Panc1 (cell line): ENCODE data around the gene DSCAML1. TPM values are rescaled to one million over a fixed set of nuclear protein-coding genes. Genes with fewer than 3 reads are reported as not detected.

Source experiments
- ATAC-seq: fragments of 200-7000 bp; cut with Tn5 transposase; 2 replicates; pipeline ENCODE4 v1.9.1; 2020; ENCODE audit warnings: mild to moderate bottlenecking, moderate library complexity
- BruUV-seq: library from RNA; stranded (reverse); fragments of 400-500 nt; replicated peaks from 2 replicates; lab custom pipeline; 2021; lab: Mats Ljungman, UMichigan
- CTCF ChIA-PET: fragments of 300-600 bp; sonication (Branson Sonifier 250); formaldehyde crosslinking; loops from one replicate; lab custom pipeline; 2022; ENCODE audit warnings: antibody characterized with exemption; lab: Charles Lee
- POLR2A ChIA-PET: fragments of 300-600 bp; sonication (Branson Sonifier 250); formaldehyde crosslinking; loops from one replicate; lab custom pipeline; 2022; ENCODE audit warnings: antibody characterized with exemption; lab: Charles Lee
- DNase-seq: peaks from one replicate; pipeline ENCODE4 v3.0.0-alpha.2; 2010; ENCODE audit warnings: low read depth, low spot score
- H3K27ac ChIP-seq: 2 replicates; pipeline ENCODE4 v1.5.1; 2011; ENCODE audit warnings: mild to moderate bottlenecking, low read length, inconsistent platforms
- H3K27me3 ChIP-seq: fragments of 200-500 bp; sonication (Bioruptor generic); 2 replicates; pipeline ENCODE4 v1.6.0; 2014; ENCODE audit warnings: low read length, inconsistent platforms; ENCODE audit not compliant: control insufficient read depth, insufficient read depth
- H3K36me3 ChIP-seq: fragments of 200-500 bp; sonication (Bioruptor generic); 2 replicates; pipeline ENCODE4 v1.5.1; 2014; ENCODE audit warnings: inconsistent platforms, mild to moderate bottlenecking, low read length, moderate library complexity; ENCODE audit not compliant: control insufficient read depth, insufficient read depth
- H3K4me1 ChIP-seq: 2 replicates; pipeline ENCODE4 v1.5.1; 2011; ENCODE audit warnings: inconsistent platforms, mild to moderate bottlenecking, low read length, moderate library complexity; ENCODE audit not compliant: control insufficient read depth, insufficient read depth
- H3K4me3 ChIP-seq, 2 experiments: 2 replicates each; pipeline ENCODE4 v1.5.1; 2011 to 2012; ENCODE audit warnings: low read depth in 2 of 2, low read length in 2 of 2, mild to moderate bottlenecking in 2 of 2, inconsistent platforms in 1 of 2, moderate library complexity in 1 of 2
- H3K9me3 ChIP-seq: fragments of 200-500 bp; sonication (Bioruptor generic); 2 replicates; pipeline ENCODE4 v1.5.1; 2014; ENCODE audit warnings: low read depth, mild to moderate bottlenecking, inconsistent platforms, low read length, moderate library complexity; ENCODE audit not compliant: control insufficient read depth, insufficient read depth
- POLR2AphosphoS5 ChIP-seq: IDR thresholded peaks from 2 replicates; pipeline ENCODE4 v1.6.1; 2012; ENCODE audit warnings: mild to moderate bottlenecking, low read depth, low read length, moderate library complexity
- SIN3A ChIP-seq: IDR thresholded peaks from 2 replicates; pipeline ENCODE4 v1.6.1; 2012; ENCODE audit warnings: low read depth, mild to moderate bottlenecking, low read length, moderate library complexity, borderline replicate concordance; ENCODE audit not compliant: insufficient read depth
- TCF7L2 ChIP-seq: IDR thresholded peaks from 2 replicates; pipeline ENCODE4 v1.6.1; 2011; ENCODE audit warnings: mild to moderate bottlenecking, low read depth, low read length, inconsistent platforms
- in situ Hi-C: cut with HindIII; loops from 2 replicates; pipeline ENCODE4 v1.10.0; 2016; ENCODE audit warnings: low sequenced_read_pairs, low pct_unique_long_range_greater_than_20kb
- intact Hi-C: fragments of 100-400 bp; cut with micrococcal nuclease; formaldehyde crosslinking; loops from one replicate; pipeline ENCODE4 v1.10.0; 2022; ENCODE audit not compliant: unreplicated experiment
- total RNA-seq: library from RNA; stranded (reverse); gene quantifications from one replicate; pipeline ENCODE4 v1.2.1, GENCODE V29; 2021; ENCODE audit not compliant: unreplicated experiment
- TF ChIP-seq, protein P1 (sequence below): fragments of 450-650 bp; IDR thresholded peaks from 2 replicates; pipeline ENCODE4 v1.5.1; 2017; ENCODE audit warnings: mild to moderate bottlenecking
- TF ChIP-seq, protein P2 (sequence below), 2 experiments: IDR thresholded peaks; 2 replicates each; pipeline ENCODE4 v1.6.1; 2011 to 2012; ENCODE audit warnings: low read depth in 2 of 2, control low read depth in 1 of 2, low read length in 1 of 2, mild to moderate bottlenecking in 1 of 2, moderate library complexity in 1 of 2; ENCODE audit not compliant: insufficient read depth in 1 of 2

Gene DSCAML1
- total RNA-seq, 1 experiment from 2014 or later, result 1.6 TPM

DNA sequence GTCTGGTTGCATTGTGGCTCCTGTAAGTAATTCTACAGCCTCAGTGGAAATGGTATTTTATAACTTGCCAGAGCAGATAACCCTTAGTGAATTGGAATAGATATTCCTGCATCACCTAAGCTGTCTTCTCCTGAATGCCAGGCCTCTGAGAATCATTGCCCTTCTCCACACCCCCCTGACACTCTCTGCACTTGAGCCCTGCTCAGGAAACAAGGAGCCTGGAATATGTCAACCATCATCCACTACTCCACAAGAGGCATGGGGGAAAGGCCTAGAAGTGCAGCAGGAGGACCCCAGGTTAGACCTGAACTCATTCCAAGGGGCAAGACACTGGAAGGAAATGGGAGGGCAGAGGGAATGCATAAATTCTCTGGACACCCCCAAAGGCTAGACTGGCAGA is 72.4 kb downstream of the DSCAML1 start:
- POLR2A ChIA-PET, result no interaction called here
- no TSS peak for BruUV-seq

DNA sequence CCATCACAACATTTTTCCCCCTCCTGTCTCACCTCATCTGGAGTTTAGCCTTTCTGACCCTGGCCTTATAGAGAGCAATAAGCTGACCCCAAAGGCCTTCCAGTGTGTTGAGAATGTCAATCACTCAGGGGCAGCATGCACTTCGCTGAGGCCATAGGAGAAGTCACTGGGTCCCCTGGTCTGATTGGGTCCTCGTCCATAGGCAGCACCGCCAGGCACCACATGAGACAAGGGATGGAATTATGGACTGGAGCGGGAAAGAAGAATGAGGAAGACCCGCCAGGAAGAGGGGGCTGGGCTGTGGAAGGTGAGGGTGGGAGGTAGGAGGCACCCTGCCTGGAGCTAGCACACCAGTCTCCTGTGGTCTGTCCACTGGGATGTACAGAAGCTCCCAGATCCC is 72.9 kb downstream of the DSCAML1 start:
- intact Hi-C loops, result no loop called here

More for the DNA sequence above, 72.4 kb downstream of the DSCAML1 start:
- Histone ChIP-seq H3K4me3 (no peak overlapping the region), H3K27me3 (no peaks in the 10 kb centered on the region), H3K4me1 (peaks cover 4% of the 10 kb centered on the region; the same call in 1 of the 2 replicates), H3K27ac (no peak overlapping the region), H3K9me3 (no peaks in the 10 kb centered on the region), H3K36me3 (no peaks in the 10 kb centered on the region)
- CTCF ChIA-PET, result no interaction called here
- in situ Hi-C loops, result no loop called here
- intact Hi-C loops, result no loop called here
- no peak for TF ChIP-seq TCF7L2
- TF ChIP-seq, protein P1, sequence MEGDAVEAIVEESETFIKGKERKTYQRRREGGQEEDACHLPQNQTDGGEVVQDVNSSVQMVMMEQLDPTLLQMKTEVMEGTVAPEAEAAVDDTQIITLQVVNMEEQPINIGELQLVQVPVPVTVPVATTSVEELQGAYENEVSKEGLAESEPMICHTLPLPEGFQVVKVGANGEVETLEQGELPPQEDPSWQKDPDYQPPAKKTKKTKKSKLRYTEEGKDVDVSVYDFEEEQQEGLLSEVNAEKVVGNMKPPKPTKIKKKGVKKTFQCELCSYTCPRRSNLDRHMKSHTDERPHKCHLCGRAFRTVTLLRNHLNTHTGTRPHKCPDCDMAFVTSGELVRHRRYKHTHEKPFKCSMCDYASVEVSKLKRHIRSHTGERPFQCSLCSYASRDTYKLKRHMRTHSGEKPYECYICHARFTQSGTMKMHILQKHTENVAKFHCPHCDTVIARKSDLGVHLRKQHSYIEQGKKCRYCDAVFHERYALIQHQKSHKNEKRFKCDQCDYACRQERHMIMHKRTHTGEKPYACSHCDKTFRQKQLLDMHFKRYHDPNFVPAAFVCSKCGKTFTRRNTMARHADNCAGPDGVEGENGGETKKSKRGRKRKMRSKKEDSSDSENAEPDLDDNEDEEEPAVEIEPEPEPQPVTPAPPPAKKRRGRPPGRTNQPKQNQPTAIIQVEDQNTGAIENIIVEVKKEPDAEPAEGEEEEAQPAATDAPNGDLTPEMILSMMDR, result no peak
- no peak for TF ChIP-seq POLR2AphosphoS5
- TF ChIP-seq, protein P2, sequence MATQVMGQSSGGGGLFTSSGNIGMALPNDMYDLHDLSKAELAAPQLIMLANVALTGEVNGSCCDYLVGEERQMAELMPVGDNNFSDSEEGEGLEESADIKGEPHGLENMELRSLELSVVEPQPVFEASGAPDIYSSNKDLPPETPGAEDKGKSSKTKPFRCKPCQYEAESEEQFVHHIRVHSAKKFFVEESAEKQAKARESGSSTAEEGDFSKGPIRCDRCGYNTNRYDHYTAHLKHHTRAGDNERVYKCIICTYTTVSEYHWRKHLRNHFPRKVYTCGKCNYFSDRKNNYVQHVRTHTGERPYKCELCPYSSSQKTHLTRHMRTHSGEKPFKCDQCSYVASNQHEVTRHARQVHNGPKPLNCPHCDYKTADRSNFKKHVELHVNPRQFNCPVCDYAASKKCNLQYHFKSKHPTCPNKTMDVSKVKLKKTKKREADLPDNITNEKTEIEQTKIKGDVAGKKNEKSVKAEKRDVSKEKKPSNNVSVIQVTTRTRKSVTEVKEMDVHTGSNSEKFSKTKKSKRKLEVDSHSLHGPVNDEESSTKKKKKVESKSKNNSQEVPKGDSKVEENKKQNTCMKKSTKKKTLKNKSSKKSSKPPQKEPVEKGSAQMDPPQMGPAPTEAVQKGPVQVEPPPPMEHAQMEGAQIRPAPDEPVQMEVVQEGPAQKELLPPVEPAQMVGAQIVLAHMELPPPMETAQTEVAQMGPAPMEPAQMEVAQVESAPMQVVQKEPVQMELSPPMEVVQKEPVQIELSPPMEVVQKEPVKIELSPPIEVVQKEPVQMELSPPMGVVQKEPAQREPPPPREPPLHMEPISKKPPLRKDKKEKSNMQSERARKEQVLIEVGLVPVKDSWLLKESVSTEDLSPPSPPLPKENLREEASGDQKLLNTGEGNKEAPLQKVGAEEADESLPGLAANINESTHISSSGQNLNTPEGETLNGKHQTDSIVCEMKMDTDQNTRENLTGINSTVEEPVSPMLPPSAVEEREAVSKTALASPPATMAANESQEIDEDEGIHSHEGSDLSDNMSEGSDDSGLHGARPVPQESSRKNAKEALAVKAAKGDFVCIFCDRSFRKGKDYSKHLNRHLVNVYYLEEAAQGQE (IDR thresholded peaks at IDR 0.05; ENCODE audit: insufficient read depth in 1 of 2, low read depth in 2 of 2, low read length in 1 of 2), result no peak
- ATAC-seq, result no peak
- DNase-seq, result no peak

More for the DNA sequence above, 72.9 kb downstream of the DSCAML1 start:
- Histone ChIP-seq H3K4me3 (no peak overlapping the region), H3K27me3 (no peaks in the 10 kb centered on the region), H3K36me3 (no peaks in the 10 kb centered on the region), H3K27ac (no peak overlapping the region), H3K9me3 (no peaks in the 10 kb centered on the region), H3K4me1 (peaks cover 4% of the 10 kb centered on the region; the same call in 1 of the 2 replicates)
- CTCF ChIA-PET, result interaction anchor here (1.2 kb wide), 1 partner anchor 298 kb away, joined by 3 read pairs; no protein-coding TSS in a partner anchor
- POLR2A ChIA-PET, result no interaction called here
- TF ChIP-seq SIN3A, result no peak
- no peak for TF ChIP-seq POLR2AphosphoS5
- TF ChIP-seq, protein P1, result no peak
- TF ChIP-seq, protein P2 (IDR thresholded peaks at IDR 0.05; ENCODE audit: insufficient read depth in 1 of 2, low read depth in 2 of 2, low read length in 1 of 2), result no peak
- TF ChIP-seq TCF7L2, result no peak
- in situ Hi-C loops, result no loop called here
- ATAC-seq, result no peak
- BruUV-seq, result no TSS peak
- DNase-seq, result no peak
